Measurements from ENCODE around the gene MCM9.

Gene MCM9

GRCh38 chr6:118965843-118966370 is 30.9 kb upstream of the MCM9 start:
- DNase-seq (ENCODE audit: low read depth) = no peak
- TF ChIP-seq, protein P1, sequence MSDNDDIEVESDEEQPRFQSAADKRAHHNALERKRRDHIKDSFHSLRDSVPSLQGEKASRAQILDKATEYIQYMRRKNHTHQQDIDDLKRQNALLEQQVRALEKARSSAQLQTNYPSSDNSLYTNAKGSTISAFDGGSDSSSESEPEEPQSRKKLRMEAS (IDR thresholded peaks at IDR 0.05; ENCODE audit: low read depth, low read length) = no peak
- TF ChIP-seq CTCF (IDR thresholded peaks at IDR 0.05; ENCODE audit: low read depth, low read length) = no peak
- no peak overlapping the region for H3K4me3 ChIP-seq (ENCODE audit: low read depth, low read length)

DNA sequence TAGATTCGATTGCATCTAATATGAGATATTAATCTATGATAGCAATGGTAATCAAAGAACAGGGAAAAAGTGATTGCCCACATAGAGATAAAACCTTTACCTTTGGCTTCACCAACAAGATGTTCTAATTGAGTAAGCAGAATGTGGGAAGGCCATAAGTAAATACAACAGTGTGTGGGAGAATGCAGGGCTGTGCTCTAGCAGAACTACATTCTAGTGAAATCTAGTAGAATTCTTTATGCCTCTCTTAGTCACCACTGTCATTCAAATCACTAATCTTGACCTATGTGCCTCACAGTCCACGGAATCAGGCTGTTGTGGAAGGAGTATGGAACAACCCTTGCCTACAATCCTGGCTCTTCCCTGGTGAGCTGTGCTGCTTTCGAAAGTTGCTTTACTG is 30.4 kb upstream of the MCM9 start:
- no peak for TF ChIP-seq MYC (IDR thresholded peaks at IDR 0.05; ENCODE audit: low read depth, low read length)
- no peak for TF ChIP-seq CTCF (IDR thresholded peaks at IDR 0.05; ENCODE audit: low read depth, low read length)
- no peak for TF ChIP-seq POLR2A (IDR thresholded peaks at IDR 0.05; ENCODE audit: extremely low read depth, insufficient read length)
- TF ChIP-seq, protein P1 (IDR thresholded peaks at IDR 0.05; ENCODE audit: low read depth, low read length) = no peak
- no peak overlapping the region for H3K4me3 ChIP-seq (ENCODE audit: low read depth, low read length)
- DNase-seq (ENCODE audit: low read depth) = no peak

GRCh38 chr6:118963003-118963402 is 28.0 kb upstream of the MCM9 start:
- no peak for TF ChIP-seq POLR2A (IDR thresholded peaks at IDR 0.05; ENCODE audit: extremely low read depth, insufficient read length)
- TF ChIP-seq MYC (IDR thresholded peaks at IDR 0.05; ENCODE audit: low read depth, low read length) = no peak
- TF ChIP-seq CTCF (IDR thresholded peaks at IDR 0.05; ENCODE audit: low read depth, low read length) = no peak
- TF ChIP-seq, protein P1 (IDR thresholded peaks at IDR 0.05; ENCODE audit: low read depth, low read length) = no peak
- DNase-seq (ENCODE audit: low read depth) = no peak
- H3K4me3 ChIP-seq (ENCODE audit: low read depth, low read length) = no peak overlapping the region

GRCh38 chr6:118959903-118960302 is 24.9 kb upstream of the MCM9 start:
- DNase-seq (ENCODE audit: low read depth) = no peak
- TF ChIP-seq CTCF (IDR thresholded peaks at IDR 0.05; ENCODE audit: low read depth, low read length) (no peak), POLR2A (IDR thresholded peaks at IDR 0.05; ENCODE audit: extremely low read depth, insufficient read length) (no peak), MYC (IDR thresholded peaks at IDR 0.05; ENCODE audit: low read depth, low read length) (no peak)
- TF ChIP-seq, protein P1 (IDR thresholded peaks at IDR 0.05; ENCODE audit: low read depth, low read length) = no peak
- H3K4me3 ChIP-seq (ENCODE audit: low read depth, low read length) = no peak overlapping the region

DNA sequence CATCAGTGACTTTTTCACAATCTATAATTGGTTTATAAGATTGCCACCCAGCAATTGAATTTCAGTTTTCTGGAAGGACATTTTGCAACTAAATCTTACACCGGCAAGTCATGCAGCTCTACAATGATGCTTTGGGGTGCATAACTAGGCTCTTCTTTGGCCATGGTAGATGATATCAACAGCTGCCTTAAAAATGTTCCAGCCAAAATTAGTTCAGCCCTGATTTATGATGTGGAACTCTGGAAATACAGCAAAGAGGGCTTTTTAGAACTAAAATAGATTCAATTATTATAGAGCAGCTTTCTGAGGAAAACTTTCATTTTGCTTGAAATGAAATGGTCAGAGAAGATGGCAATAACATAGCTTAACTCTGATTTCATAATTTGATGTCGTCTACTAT is 18.4 kb upstream of the MCM9 start:
- TF ChIP-seq POLR2A (IDR thresholded peaks at IDR 0.05; ENCODE audit: extremely low read depth, insufficient read length) = no peak
- TF ChIP-seq CTCF (IDR thresholded peaks at IDR 0.05; ENCODE audit: low read depth, low read length) = no peak
- TF ChIP-seq, protein P1 (IDR thresholded peaks at IDR 0.05; ENCODE audit: low read depth, low read length) = no peak
- TF ChIP-seq MYC (IDR thresholded peaks at IDR 0.05; ENCODE audit: low read depth, low read length) = no peak
- DNase-seq (ENCODE audit: low read depth) = no peak
- H3K4me3 ChIP-seq (ENCODE audit: low read depth, low read length) = no peak overlapping the region

DNA sequence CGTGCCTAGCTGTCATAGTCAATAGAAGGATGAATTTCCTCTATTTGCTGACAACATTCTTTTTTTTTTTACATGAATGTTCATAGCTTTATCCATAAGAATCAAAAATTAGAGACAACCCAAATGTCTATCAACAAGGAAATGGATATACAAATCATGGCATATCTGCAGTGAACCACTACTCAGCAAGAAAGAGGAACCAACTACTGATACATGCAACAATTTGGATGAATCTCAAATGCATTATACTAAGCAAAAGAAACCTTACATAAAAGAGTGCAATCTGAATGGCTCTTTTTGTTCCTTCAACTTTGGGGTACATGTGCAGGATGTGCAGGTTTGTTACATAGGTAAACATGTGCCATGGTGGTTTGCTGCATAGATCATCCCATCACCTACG is 17.7 kb upstream of the MCM9 start:
- TF ChIP-seq MYC (IDR thresholded peaks at IDR 0.05; ENCODE audit: low read depth, low read length) (no peak), POLR2A (IDR thresholded peaks at IDR 0.05; ENCODE audit: extremely low read depth, insufficient read length) (no peak), CTCF (IDR thresholded peaks at IDR 0.05; ENCODE audit: low read depth, low read length) (no peak)
- TF ChIP-seq, protein P1 (IDR thresholded peaks at IDR 0.05; ENCODE audit: low read depth, low read length) = no peak
- DNase-seq (ENCODE audit: low read depth) = peak; percentile 6
- H3K4me3 ChIP-seq (ENCODE audit: low read depth, low read length) = no peak overlapping the region

Measured in NB4 (cell line).